Ovary (tissue), 9 donors: ENCODE results near the gene ARAP1. TPM values are rescaled to one million over a fixed set of nuclear protein-coding genes. Genes with fewer than 3 reads are reported as not detected.
A peak's percentile ranks its signal among the peaks of the same experiment; 100 is the strongest.

Experiments
- DNase-seq, 5 donors: peaks; one replicate each; pipeline ENCODE4 v3.0.0-alpha.2; 2019 to 2020
- H3K27ac ChIP-seq, 2 donors: fragments of 200-600 bp; one replicate each; pipeline versions ENCODE4 v1.5.1 to v1.8.0; 2019 to 2022
- H3K27me3 ChIP-seq: fragments of 200-600 bp; one replicate; pipeline ENCODE4 v1.8.0; 2022
- H3K36me3 ChIP-seq: fragments of 200-600 bp; sonication (generic); one replicate; pipeline ENCODE4 v1.5.1; 2019
- H3K4me1 ChIP-seq: one replicate; pipeline ENCODE4 v1.8.1; 2013; ENCODE audit warnings: mild to moderate bottlenecking, moderate library complexity; ENCODE audit not compliant: insufficient read depth
- H3K4me3 ChIP-seq: fragments of 200-600 bp; sonication (generic); one replicate; pipeline ENCODE4 v1.5.1; 2017
- H3K9me3 ChIP-seq, 2 donors: fragments of 200-600 bp in 1 of 2; sonication (generic) in 1 of 2; one replicate each; pipeline versions ENCODE4 v1.5.1 to v1.8.1; 2013 to 2019; ENCODE audit warnings: mild to moderate bottlenecking in 1 of 2, moderate library complexity in 1 of 2
- CTCF ChIP-seq, 3 donors: fragments of 450-650 bp in 2 of 3; fragments of 200-600 bp in 1 of 3; IDR thresholded peaks; one replicate each; pipeline versions ENCODE4 v1.5.1 to v1.8.0; 2016 to 2022; ENCODE audit warnings: antibody characterized with exemption in 3 of 3, mild to moderate bottlenecking in 1 of 3
- EP300 ChIP-seq: sonication (generic); formaldehyde crosslinking; IDR thresholded peaks from one replicate; pipeline ENCODE4 v1.6.1; 2017; ENCODE audit warnings: antibody characterized with exemption
- POLR2A ChIP-seq: fragments of 450-650 bp; IDR thresholded peaks from one replicate; pipeline ENCODE4 v1.6.1; 2017; ENCODE audit warnings: antibody characterized with exemption, mild to moderate bottlenecking, moderate library complexity
- WGBS, 3 donors: extraction: QIAGEN DNeasy Blood & Tissue Kit in 1 of 3; methylation state at CpG; one replicate each; pipeline versions ENCODE4 v1.1.5 to v1.1.7; 2013 to 2017; 5-methylcytosine and 5-hydroxymethylcytosine counted together
- intact Hi-C, 4 donors: fragments of 100-400 bp; cut with DNase I; formaldehyde crosslinking; loops; one replicate each; pipeline versions ENCODE4 v1.11.0 to v1.15.1; 2022 to 2023
- polyA plus RNA-seq, 2 donors: library from polyadenylated mRNA; stranded (reverse); fragments of 200-250 nt in 1 of 2; fragments of 350-450 nt in 1 of 2; fragmentation: Illumina TruSeq in 1 of 2; extraction: RNeasy Lipid Tissue Mini Kit (QIAGEN cat#74804) in 1 of 2; gene quantifications; one replicate each; pipeline ENCODE4 v1.2.3, GENCODE V29; 2013 to 2014
- total RNA-seq, 7 donors: library from RNA; depleted of rRNA in 2 of 7; stranded (reverse); fragments of >200 nt in 2 of 7; fragmentation: NEBNext Ultra II Directional in 3 of 7; extraction: Animal tissue kit (Norgen Biotek cat#: 25700) in 3 of 7; gene quantifications; one replicate each; pipeline versions ENCODE4 v1.1.0 to v1.2.4, GENCODE V29; 2016 to 2023
- donor health status: DM: no; HTN: no; CAD: no; lungs with moderate emphysema.
- donor health status: DM: no; HTN: no; CAD: no.
- donor health status: Bipolar disorder and iron deficiency.
- donor health status: DM: yes; HTN: yes; CAD: no.
- donor health status: DM: no; HTN: no; CAD: no.
- donor health status: DM: yes; HTN: yes; CAD: no.

The ARAP1 gene
- total and polyA plus RNA-seq, 9 donors = 39.0 to 162 (median 79.0) TPM

GRCh38 chr11:72789493-72790131 is 37.4 kb upstream of the ARAP1 start:
- Histone ChIP-seq H3K4me1 (peaks cover 8% of the 10 kb centered on the region), H3K4me3 (no peak overlapping the region), H3K27ac (peak overlapping the region in 1 of 2 donors; percentile 28), H3K27me3 (no peaks in the 10 kb centered on the region), H3K36me3 (no peaks in the 10 kb centered on the region), H3K9me3 (no peaks in the 10 kb centered on the region)
- intact Hi-C loops = loop anchor here in 3 of 4 donors (5.0 to 10.0 kb wide), 3 partner anchors 62 to 195 kb away; no protein-coding TSS in a partner anchor
- peak in 1 of 5 donors; percentile 34 for DNase-seq
- TF ChIP-seq POLR2A (no peak), EP300 (no peak)
- 40 to 54% (median 52%) methylated on average over 10 of the region's 10 CpGs for WGBS, 3 donors

GRCh38 chr11:72788241-72788640 is 36.0 kb upstream of the ARAP1 start:
- TF ChIP-seq POLR2A (no peak), CTCF (IDR thresholded peaks at IDR 0.05) (no peak)
- Histone ChIP-seq H3K9me3 (no peaks in the 10 kb centered on the region), H3K4me1 (peaks cover 8% of the 10 kb centered on the region), H3K27ac (no peak overlapping the region), H3K27me3 (no peaks in the 10 kb centered on the region), H3K4me3 (no peak overlapping the region), H3K36me3 (no peaks in the 10 kb centered on the region)
- no peak for DNase-seq
- intact Hi-C loops = loop anchor here in 1 of 4 donors (10.0 kb wide), 1 partner anchor 193 kb away; no protein-coding TSS in a partner anchor
- WGBS, 3 donors = 88 to 92% (median 89%) methylated on average over 7 of the region's 7 CpGs

- Histone ChIP-seq H3K4me1 (peaks cover 5% of the 10 kb centered on the region), H3K27ac (no peak overlapping the region), H3K4me3 (no peak overlapping the region), H3K36me3 (no peaks in the 10 kb centered on the region), H3K9me3 (no peaks in the 10 kb centered on the region), H3K27me3 (no peaks in the 10 kb centered on the region)
- peak in 1 of 5 donors; percentile 16 for DNase-seq
- TF ChIP-seq POLR2A (no peak), EP300 (no peak), CTCF (IDR thresholded peaks at IDR 0.05) (no peak)
- 64 to 72% (median 72%) methylated on average over 16 of the region's 16 CpGs for WGBS, 3 donors
- intact Hi-C loops = loop anchor here in 1 of 4 donors (10.0 kb wide), 1 partner anchor 193 kb away; no protein-coding TSS in a partner anchor
Observed at GRCh38 chr11:72787216-72788104, 35.3 kb upstream of the ARAP1 start.

- H3K27ac ChIP-seq = no peak overlapping the region
Observed at GRCh38 chr11:72786305-72787215, 34.4 kb upstream of the ARAP1 start.

More at GRCh38 chr11:72786305-72787215, 34.4 kb upstream of the ARAP1 start:
- Histone ChIP-seq H3K4me3 (no peak overlapping the region), H3K27me3 (no peaks in the 10 kb centered on the region), H3K4me1 (peaks cover 5% of the 10 kb centered on the region), H3K36me3 (no peaks in the 10 kb centered on the region), H3K9me3 (no peaks in the 10 kb centered on the region)
- no peak for DNase-seq
- intact Hi-C loops = loop anchor here in 1 of 4 donors (10.0 kb wide), 1 partner anchor 192 kb away; no protein-coding TSS in a partner anchor
- 86 to 95% (median 90%) methylated on average over 8 of the region's 8 CpGs for WGBS, 3 donors
- TF ChIP-seq EP300 (no peak), CTCF (IDR thresholded peaks at IDR 0.05) (no peak), POLR2A (no peak)
